ENCODE results near the gene ALDH8A1.

- TF ChIP-seq CTCF (IDR thresholded peaks at IDR 0.05) (no peak), POLR2AphosphoS5 (IDR thresholded peaks at IDR 0.05; ENCODE audit: low read depth, low read length) (no peak), REST (IDR thresholded peaks at IDR 0.05; ENCODE audit: insufficient read depth in 1 of 2, low read depth in 2 of 2, low read length in 1 of 2) (no peak)
Measured at GRCh38 chr6:134902936-134903335, 47.0 kb downstream of the ALDH8A1 start.
